Hematopoietic multipotent progenitor cell (in vitro differentiated cells): ENCODE measurements around the gene LRCOL1. TPM values are rescaled to one million over a fixed set of nuclear protein-coding genes. Genes with fewer than 3 reads are reported as not detected.

Experiments
- DNase-seq, 3 donors: peaks; one replicate each; pipeline ENCODE4 v3.0.0-alpha.2; 2011 to 2015; ENCODE audit warnings: low read depth in 2 of 3, low spot score in 2 of 3
- total RNA-seq: library from RNA; depleted of rRNA; stranded (reverse); fragments of >200 nt; gene quantifications from one replicate; pipeline ENCODE4 v1.2.3, GENCODE V29; 2012

Gene LRCOL1
- total RNA-seq, 1 donor, result 0.54 TPM

- no peak for DNase-seq
Observed at GRCh38 chr12:132620113-132620898, 9.9 kb upstream of the LRCOL1 start.

GRCh38 chr12:132619386-132620112 lies 9.2 kb upstream of the LRCOL1 start:
- DNase-seq, result no peak

GRCh38 chr12:132619071-132619385 lies 8.6 kb upstream of the LRCOL1 start:
- DNase-seq, result no peak

- no peak for DNase-seq
Observed at GRCh38 chr12:132618683-132619043, 8.3 kb upstream of the LRCOL1 start, which contains the start of gene P2RX2. P2RX2 (plus strand) TSS chr12:132618776; CDS start chr12:132618817, 41 bp downstream.

DNA sequence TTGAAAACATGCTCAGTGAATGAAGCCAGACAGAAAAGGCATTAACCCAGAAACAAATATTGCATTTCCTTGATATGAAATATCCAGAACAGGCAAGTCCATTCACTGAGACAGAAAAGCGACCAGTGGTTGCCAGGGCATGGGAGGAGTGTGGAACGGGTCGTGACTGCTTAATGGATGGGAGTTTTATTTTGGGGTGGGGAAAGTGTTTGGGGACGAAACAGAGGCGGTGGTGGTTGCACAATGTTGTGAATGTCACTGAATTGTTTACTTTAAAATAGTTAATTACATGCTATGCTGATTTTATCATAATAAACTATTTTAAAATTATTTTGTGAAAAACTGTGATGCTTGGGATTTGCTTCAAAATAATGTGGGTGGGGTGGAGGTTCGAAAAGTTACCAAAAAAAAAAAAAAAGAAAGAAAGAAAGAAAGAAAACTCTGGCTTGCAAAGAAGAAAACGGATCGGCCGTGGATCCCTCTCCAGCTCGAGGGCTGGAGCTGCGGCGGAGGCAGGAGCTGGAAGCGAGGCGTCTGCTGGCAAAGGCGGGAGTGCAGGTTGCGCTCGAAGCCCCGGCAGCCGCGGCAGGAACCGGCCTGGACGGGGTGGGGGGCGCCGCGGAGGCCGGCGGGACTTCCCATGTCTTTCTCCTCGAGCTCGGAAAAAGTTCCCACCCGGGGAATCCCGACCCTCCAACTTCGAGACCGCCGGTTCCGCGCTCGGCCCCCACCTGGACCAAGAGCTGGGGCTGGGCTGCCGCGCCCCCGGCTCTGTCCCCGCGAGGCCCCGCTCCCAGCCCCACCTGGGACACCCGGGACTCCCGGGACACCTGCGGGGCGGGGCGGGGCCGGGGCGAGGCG lies 7.7 kb upstream of the LRCOL1 start:
- DNase-seq, result no peak

DNA sequence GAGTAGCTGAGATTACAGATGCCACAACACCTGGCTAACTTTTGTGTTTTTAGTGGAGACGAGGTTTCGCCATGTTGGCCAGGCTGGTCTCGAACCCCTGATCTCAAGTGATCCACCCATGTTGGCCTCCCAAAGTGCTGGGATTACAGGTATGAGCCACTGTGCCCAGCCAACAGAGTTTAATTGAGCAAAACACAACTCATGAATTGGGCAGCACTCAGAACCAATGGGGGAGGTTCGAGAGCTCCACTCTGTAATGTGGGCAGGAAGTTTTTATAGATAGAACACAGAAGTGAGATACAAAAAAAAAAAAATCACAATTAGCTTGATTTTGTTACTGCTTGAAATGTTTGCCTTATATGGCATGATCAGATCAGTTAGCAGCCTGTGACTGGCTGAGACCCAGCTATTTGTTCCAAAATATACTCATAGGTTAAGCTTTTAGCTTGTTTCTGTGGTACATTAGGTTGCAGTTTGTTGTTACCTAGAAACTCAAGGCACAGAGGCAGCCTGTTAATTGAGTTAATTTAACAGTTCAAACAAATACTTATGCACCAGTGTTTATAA lies 6.8 kb upstream of the LRCOL1 start:
- DNase-seq, result no peak

GRCh38 chr12:132615579-132616038 lies 5.2 kb upstream of the LRCOL1 start:
- no peak for DNase-seq

DNA sequence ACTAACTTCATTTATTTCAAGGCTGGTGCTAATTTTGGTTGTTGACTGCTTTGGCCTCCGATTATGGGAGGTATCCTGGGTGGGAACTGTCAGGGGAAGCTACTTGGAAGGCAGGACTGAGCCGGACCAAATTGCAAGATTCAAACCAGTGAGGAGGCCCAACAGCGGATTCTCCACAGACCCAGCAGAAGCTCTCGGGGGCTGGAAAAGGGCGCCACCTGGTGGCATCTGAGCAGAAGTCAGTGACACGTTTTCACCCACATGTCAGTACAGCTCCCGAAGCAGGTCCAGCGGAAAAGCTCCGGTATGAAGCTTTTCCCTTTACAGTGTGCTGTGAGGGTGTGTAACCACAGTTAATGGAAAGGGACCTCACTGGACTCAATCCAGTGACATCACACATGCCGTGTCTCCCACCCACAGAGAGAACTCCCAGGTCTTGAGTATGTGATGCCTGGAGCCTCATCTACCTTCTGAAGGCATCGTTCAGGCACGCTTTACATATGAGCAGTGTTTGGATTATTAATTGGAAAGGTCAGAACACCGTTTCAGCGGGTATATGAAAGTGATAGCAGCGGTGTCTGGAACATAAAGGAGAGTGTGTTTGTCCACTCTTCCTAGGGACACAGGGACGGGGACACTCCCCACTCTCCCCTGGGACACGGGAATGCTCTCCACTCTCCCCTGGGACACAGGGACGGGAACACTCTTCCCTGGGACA lies 4.6 kb upstream of the LRCOL1 start:
- DNase-seq, result peak; percentile 62 to 89 (median 85)

- no peak for DNase-seq
Observed at GRCh38 chr12:132614029-132614428, 3.6 kb upstream of the LRCOL1 start.

DNA sequence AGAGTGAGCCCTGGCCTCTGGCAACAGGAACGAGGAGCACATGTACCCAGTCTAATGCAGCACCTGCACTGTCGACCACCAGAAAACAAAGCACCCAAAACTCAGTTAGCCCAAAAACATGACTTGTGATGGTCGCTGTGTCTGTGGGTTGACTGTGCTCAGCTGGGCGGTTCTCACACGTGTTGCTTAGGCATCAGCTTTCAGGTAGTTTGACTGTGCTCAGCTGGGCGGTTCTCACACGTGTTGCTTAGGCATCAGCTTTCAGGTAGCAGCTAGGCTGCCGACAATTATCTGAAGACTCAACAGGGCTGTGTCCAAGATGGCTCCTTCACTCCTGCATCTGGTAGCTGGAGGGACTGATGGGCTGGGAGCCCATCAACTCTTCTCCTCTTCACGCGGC lies 1.2 kb upstream of the LRCOL1 start:
- no peak for DNase-seq

- DNase-seq, result no peak
Observed at GRCh38 chr12:132610866-132611602, 652 bp upstream of the LRCOL1 start.

GRCh38 chr12:132608231-132609171 lies 1.9 kb downstream of the LRCOL1 start:
- no peak for DNase-seq

- no peak for DNase-seq
Observed at GRCh38 chr12:132606927-132607326, 3.5 kb downstream of the LRCOL1 start.

- no peak for DNase-seq
Observed at GRCh38 chr12:132606466-132606865, 3.9 kb downstream of the LRCOL1 start.

GRCh38 chr12:132605892-132606291 lies 4.5 kb downstream of the LRCOL1 start:
- DNase-seq, result no peak

GRCh38 chr12:132604668-132605441 lies 5.5 kb downstream of the LRCOL1 start:
- no peak for DNase-seq

GRCh38 chr12:132604151-132604618 lies 6.2 kb downstream of the LRCOL1 start:
- no peak for DNase-seq
